Measurements from ENCODE around the gene RNF157.

DNA sequence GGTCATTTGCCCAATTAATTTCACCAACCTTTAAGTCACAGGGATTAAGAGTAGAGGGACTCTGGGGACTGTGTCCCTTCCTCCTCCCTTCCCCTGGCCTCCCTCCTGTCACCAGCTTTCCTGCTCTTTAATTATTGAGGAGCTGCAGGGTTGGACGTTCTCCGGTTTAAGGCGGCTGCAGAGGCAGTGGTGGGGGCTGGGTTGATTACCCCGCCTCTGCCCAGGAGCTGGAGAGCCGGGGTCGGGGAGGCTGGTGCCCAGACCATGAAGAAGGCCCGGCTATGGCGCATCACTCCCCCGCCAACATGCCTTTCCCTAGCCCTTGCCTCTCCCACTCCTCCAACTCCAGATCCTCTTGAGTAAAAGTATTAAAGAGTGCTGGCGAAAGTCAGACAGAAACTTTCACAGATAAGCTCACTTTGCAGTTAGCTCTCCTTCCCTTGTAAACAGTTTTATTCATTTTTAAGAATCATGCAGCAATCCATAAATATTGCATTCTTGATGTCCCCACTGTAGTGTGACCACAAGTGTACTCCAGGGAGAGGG lies 98.2 kb downstream of the RNF157 start:
- TF ChIP-seq EZH2phosphoT487 (IDR thresholded peaks at IDR 0.05; ENCODE audit: low read depth, severe bottlenecking, unreplicated experiment), result no peak
- TF ChIP-seq, protein P1, sequence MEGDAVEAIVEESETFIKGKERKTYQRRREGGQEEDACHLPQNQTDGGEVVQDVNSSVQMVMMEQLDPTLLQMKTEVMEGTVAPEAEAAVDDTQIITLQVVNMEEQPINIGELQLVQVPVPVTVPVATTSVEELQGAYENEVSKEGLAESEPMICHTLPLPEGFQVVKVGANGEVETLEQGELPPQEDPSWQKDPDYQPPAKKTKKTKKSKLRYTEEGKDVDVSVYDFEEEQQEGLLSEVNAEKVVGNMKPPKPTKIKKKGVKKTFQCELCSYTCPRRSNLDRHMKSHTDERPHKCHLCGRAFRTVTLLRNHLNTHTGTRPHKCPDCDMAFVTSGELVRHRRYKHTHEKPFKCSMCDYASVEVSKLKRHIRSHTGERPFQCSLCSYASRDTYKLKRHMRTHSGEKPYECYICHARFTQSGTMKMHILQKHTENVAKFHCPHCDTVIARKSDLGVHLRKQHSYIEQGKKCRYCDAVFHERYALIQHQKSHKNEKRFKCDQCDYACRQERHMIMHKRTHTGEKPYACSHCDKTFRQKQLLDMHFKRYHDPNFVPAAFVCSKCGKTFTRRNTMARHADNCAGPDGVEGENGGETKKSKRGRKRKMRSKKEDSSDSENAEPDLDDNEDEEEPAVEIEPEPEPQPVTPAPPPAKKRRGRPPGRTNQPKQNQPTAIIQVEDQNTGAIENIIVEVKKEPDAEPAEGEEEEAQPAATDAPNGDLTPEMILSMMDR (IDR thresholded peaks at IDR 0.05; ENCODE audit: poor library complexity), result no peak

All from hepatocyte (in vitro differentiated cells).